ENCODE results near the gene NT5C3A.

The NT5C3A gene

DNA sequence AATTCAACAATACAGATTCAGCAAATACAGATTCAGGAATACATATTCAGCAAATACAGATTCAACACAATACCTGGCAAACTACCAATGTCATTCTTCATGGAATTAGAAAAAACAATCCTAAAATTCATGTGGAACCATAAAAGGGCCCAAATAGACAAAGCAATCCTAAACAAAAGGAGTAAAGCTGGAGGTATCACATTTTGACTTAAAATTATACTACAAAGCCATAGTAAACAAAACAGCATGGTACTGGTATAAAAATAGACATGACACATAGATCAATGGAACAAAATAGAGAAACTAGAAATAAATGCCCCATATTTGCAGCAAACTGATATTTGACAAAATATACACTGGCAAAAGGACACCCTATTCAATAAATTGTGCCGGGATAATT is 3.4 kb upstream of the NT5C3A start:
- DNase-seq (ENCODE audit: low read depth) = no peak
- no peak overlapping the region for H3K4me3 ChIP-seq (ENCODE audit: low read length)
- TF ChIP-seq, protein P1, sequence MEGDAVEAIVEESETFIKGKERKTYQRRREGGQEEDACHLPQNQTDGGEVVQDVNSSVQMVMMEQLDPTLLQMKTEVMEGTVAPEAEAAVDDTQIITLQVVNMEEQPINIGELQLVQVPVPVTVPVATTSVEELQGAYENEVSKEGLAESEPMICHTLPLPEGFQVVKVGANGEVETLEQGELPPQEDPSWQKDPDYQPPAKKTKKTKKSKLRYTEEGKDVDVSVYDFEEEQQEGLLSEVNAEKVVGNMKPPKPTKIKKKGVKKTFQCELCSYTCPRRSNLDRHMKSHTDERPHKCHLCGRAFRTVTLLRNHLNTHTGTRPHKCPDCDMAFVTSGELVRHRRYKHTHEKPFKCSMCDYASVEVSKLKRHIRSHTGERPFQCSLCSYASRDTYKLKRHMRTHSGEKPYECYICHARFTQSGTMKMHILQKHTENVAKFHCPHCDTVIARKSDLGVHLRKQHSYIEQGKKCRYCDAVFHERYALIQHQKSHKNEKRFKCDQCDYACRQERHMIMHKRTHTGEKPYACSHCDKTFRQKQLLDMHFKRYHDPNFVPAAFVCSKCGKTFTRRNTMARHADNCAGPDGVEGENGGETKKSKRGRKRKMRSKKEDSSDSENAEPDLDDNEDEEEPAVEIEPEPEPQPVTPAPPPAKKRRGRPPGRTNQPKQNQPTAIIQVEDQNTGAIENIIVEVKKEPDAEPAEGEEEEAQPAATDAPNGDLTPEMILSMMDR (conservative IDR thresholded peaks at IDR 0.05; ENCODE audit: low read depth, low read length) = no peak

DNA sequence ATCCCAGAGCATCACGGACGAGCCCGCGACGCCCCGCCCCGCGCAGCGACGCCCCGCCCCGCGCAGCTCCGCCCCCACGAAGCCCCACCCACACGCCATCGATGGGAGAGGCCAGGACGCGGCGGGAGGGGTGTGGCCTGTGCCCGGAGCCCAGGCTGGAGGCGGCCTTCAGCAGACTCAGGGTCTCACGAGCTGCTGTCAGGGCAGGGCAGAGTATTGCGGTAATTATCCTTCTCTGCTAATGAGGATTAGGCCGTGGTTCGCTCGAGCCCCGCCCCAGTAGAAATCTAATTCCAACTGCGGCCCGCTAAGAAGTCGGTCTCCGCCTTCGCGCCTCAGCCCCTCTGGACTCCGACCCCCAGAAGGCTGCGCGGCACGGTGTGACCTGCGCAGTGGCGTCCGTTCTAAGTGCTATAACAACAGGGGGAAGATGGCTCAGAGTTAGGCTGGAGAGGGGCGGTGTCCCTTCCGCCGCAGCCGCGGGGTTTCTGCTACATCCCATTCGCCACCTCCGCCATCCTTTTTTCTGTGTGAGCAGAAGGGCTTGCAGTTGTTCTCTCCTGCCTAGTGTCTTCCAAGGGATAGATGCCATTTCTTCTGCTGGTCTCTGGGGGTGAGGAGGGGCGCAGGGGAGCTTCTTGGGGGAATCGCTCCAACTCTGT is 337 bp upstream of the NT5C3A start:
- TF ChIP-seq, protein P1 (conservative IDR thresholded peaks at IDR 0.05; ENCODE audit: low read depth, low read length) = no peak
- H3K4me3 ChIP-seq (ENCODE audit: low read length) = peak overlapping the region; percentile 86
- peak; percentile 72 for DNase-seq (ENCODE audit: low read depth)

DNA sequence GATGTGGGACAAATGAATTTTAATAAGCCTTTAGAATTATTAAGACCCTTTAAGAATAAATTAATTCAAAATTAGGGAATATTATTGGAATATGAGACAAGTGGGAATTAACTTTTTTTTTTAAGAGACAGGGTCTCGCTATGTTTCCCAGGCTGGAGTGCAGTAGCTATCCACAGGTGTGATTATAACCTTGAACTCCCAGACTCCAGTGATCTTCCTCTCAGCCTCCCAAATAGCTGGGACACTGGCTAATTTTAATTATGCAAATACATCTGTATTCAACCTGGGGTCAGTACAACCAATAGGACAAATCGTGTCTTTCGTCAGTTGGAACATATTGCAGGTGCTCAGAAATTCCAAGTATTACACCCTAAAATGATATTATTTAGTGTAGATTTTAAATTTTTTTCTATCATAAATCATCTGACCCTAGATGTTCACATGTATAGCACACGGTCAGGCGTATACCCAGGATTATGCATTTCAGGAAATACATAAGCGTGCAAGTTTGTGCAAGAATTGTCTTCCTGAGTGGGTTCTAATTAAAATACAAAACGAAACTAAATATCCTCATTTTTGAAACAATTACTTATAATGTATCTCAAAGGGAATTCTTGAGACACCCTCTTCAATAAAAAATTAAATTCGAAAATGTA is 1.2 kb downstream of the NT5C3A start:
- TF ChIP-seq, protein P1 (conservative IDR thresholded peaks at IDR 0.05; ENCODE audit: low read depth, low read length) = no peak
- peak overlapping the region; percentile 86 for H3K4me3 ChIP-seq (ENCODE audit: low read length)
- DNase-seq (ENCODE audit: low read depth) = no peak

DNA sequence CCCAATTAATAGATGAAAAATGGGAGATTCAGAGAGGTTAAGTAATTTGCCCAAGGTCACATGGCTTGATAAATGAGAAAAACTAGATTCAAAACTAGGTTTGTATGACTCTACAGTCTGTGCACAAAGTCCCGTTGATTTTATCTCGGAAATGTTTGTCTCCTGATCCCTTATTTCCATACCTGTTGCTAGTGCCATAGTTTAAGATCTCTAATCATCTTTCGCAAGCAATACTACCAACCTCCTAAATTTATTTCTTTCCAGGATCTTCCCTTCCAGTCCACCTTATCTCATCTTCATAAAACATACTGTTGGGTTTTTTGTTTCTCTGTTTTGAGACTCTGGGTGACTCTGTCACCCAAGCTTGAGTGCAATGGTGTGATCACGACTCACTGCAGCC is 2.9 kb downstream of the NT5C3A start:
- TF ChIP-seq, protein P1 (conservative IDR thresholded peaks at IDR 0.05; ENCODE audit: low read depth, low read length) = no peak
- DNase-seq (ENCODE audit: low read depth) = no peak
- H3K4me3 ChIP-seq (ENCODE audit: low read length) = no peak overlapping the region

DNA sequence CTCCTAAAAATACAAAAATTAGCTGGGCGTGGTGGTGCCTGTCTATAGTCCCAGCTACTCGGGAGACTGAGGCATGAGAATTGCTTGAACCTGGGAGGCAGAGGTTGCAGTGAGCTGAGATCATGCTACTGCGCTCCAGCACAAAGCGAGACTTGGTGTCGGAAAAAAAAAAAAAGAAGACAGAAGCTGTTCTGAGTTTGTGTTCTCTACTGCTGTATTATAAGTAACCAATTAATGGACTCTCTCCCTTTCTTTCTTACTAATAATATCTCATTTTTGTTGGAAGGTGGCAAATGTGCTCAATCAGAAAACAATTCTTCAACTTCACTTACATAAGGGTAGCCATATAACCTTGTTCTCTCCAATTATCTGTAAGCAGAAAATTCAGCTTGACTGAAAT is 7.4 kb downstream of the NT5C3A start:
- no peak overlapping the region for H3K4me3 ChIP-seq (ENCODE audit: low read length)
- TF ChIP-seq, protein P1 (conservative IDR thresholded peaks at IDR 0.05; ENCODE audit: low read depth, low read length) = no peak
- no peak for DNase-seq (ENCODE audit: low read depth)

DNA sequence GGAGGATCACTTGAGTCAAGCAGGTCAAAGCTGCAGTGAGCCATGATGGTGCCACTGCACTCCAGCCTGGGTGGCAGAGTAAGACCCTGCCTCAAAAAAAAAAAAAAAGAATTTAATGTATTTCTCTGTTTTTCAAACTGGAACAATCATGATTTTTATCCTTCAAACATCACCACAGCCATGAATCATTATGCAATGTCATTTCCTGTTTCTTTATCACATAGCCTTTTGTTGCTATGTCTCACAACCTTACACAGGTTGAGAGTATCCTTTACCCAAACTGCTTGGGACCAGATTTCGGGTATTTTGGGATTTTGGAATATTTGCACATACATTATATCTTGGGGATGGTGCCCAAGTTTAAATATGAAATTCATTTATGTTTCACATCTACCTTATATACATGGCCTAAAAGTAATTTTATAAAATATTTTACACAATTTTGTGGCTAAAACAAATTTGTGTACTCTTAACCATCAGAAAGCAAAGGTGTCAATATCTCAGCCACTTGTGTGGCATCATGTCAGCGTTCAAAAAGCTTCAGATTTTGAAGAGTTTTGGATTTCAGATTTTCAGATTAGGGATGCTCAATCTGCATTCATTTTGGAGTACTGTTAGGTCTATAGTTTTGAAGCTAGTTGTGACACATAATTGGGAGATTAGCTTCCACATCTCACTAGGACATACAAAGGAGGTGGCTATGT is 8.2 kb downstream of the NT5C3A start:
- TF ChIP-seq, protein P1 (conservative IDR thresholded peaks at IDR 0.05; ENCODE audit: low read depth, low read length) = no peak
- no peak for DNase-seq (ENCODE audit: low read depth)
- no peak overlapping the region for H3K4me3 ChIP-seq (ENCODE audit: low read length)

All from retinal pigment epithelial cell (primary cell).